B cell (primary cell): ENCODE measurements around the gene SCARB1. TPM values are rescaled to one million over a fixed set of nuclear protein-coding genes. Genes with fewer than 3 reads are reported as not detected.

Experiments used
- ATAC-seq: fragments of 200-7000 bp; cut with Tn5 transposase; one replicate; pipeline ENCODE4 v1.10.0; 2021; ENCODE audit warnings: low read depth, mild to moderate bottlenecking, moderate number of reproducible peaks, moderate library complexity
- CTCF ChIA-PET: fragments of 350-600 bp; sonication (Branson Sonifier 250); formaldehyde crosslinking; loops from one replicate; lab custom pipeline; 2021; ENCODE audit warnings: antibody characterized with exemption, inconsistent platforms; lab: Charles Lee
- POLR2A ChIA-PET: fragments of 350-600 bp; sonication (Branson Sonifier 250); formaldehyde crosslinking; loops from one replicate; lab custom pipeline; 2021; ENCODE audit warnings: antibody characterized with exemption; lab: Charles Lee
- DNase-seq: peaks from one replicate; pipeline ENCODE4 v3.0.0; 2013
- H2AFZ ChIP-seq: 2 replicates; pipeline ENCODE4 v1.6.1; 2012; ENCODE audit warnings: mild to moderate bottlenecking, low read depth, low read length; ENCODE audit not compliant: insufficient read depth, poor library complexity, severe bottlenecking
- H3K27ac ChIP-seq, 2 donors: 1 replicate in 1 of 2; 2 replicates in 1 of 2; pipeline ENCODE4 v1.5.1; 2012 to 2013; ENCODE audit warnings: low read length in 2 of 2, mild to moderate bottlenecking in 2 of 2, moderate library complexity in 1 of 2
- H3K27me3 ChIP-seq, 4 experiments: fragments of 200-600 bp in 1 of 4; sonication (generic) in 1 of 4; replicated peaks in 1 of 4; 1 replicate in 2 of 4; 2 replicates in 2 of 4; pipeline versions ENCODE4 v1.6.1 to v1.7.0; 2013 to 2016; ENCODE audit warnings: low read length in 3 of 4, mild to moderate bottlenecking in 2 of 4, mixed read lengths in 1 of 4, moderate library complexity in 1 of 4; ENCODE audit not compliant: insufficient read depth in 4 of 4, control insufficient read depth in 3 of 4; ENCODE audit errors: control extremely low read depth in 1 of 4
- H3K36me3 ChIP-seq, 2 experiments: replicated peaks in 1 of 2; 1 replicate in 1 of 2; 2 replicates in 1 of 2; pipeline versions ENCODE4 v1.6.1 to v1.7.1; 2013; ENCODE audit warnings: low read length in 1 of 2; ENCODE audit not compliant: insufficient read depth in 2 of 2, control insufficient read depth in 1 of 2; ENCODE audit errors: control extremely low read depth in 1 of 2, extremely low read depth in 1 of 2
- H3K4me1 ChIP-seq, 2 donors: fragments of 200-600 bp in 1 of 2; sonication (generic) in 1 of 2; 1 replicate in 1 of 2; 2 replicates in 1 of 2; pipeline versions ENCODE4 v1.5.1 to v1.6.1; 2013 to 2017; ENCODE audit warnings: low read length in 2 of 2; ENCODE audit not compliant: control insufficient read depth in 2 of 2, insufficient read depth in 2 of 2
- H3K4me2 ChIP-seq: replicated peaks from 2 replicates; pipeline ENCODE3; 2012; ENCODE audit warnings: mild to moderate bottlenecking, low read depth, low read length; ENCODE audit not compliant: poor library complexity, severe bottlenecking
- H3K4me3 ChIP-seq, 5 experiments: fragments of 200-600 bp in 1 of 5; sonication (generic) in 1 of 5; 1 replicate in 3 of 5; 2 replicates in 2 of 5; pipeline versions ENCODE4 v1.5.1 to v1.7.0; 2011 to 2016; ENCODE audit warnings: low read length in 4 of 5, mild to moderate bottlenecking in 4 of 5, low read depth in 2 of 5, control low read depth in 1 of 5, moderate library complexity in 1 of 5; ENCODE audit not compliant: insufficient read depth in 1 of 5; ENCODE audit errors: control extremely low read depth in 1 of 5, extremely low read depth in 1 of 5
- H3K79me2 ChIP-seq: fragments of 200-600 bp; sonication (generic); one replicate; pipeline ENCODE4 v1.6.0; 2016; ENCODE audit warnings: low read length; ENCODE audit not compliant: control insufficient read depth, insufficient read depth
- H3K9ac ChIP-seq: fragments of 200-600 bp; sonication (generic); 2 replicates; pipeline ENCODE4 v1.6.1; 2017; ENCODE audit warnings: mild to moderate bottlenecking, low read length, moderate library complexity
- H3K9me3 ChIP-seq, 3 donors: one replicate each; pipeline versions ENCODE4 v1.6.1 to v1.7.1; 2013; ENCODE audit warnings: low read length in 2 of 3; ENCODE audit not compliant: control insufficient read depth in 2 of 3, insufficient read depth in 1 of 3; ENCODE audit errors: control extremely low read depth in 1 of 3
- H4K20me1 ChIP-seq: 2 replicates; pipeline ENCODE4 v1.6.0; 2012; ENCODE audit warnings: mild to moderate bottlenecking, low read length; ENCODE audit not compliant: insufficient read depth, control insufficient read depth, poor library complexity, severe bottlenecking
- H3K27ac Mint-ChIP-seq: one replicate; pipeline ENCODE4 v1.8.0; 2021; ENCODE audit warnings: mixed read lengths
- H3K27me3 Mint-ChIP-seq: one replicate; pipeline ENCODE4 v1.8.0; 2021; ENCODE audit warnings: mixed read lengths
- H3K4me1 Mint-ChIP-seq: one replicate; pipeline ENCODE4 v1.8.0; 2021; ENCODE audit warnings: mixed read lengths
- H3K4me3 Mint-ChIP-seq: one replicate; pipeline ENCODE4 v1.8.0; 2021; ENCODE audit warnings: mixed read lengths
- H3K9me3 Mint-ChIP-seq: one replicate; pipeline ENCODE4 v1.8.0; 2022; ENCODE audit warnings: mixed read lengths; ENCODE audit not compliant: insufficient read depth
- EZH2 ChIP-seq: IDR thresholded peaks from 2 replicates; pipeline ENCODE4 v1.6.1; 2012; ENCODE audit warnings: borderline replicate concordance, low read depth, mild to moderate bottlenecking, moderate library complexity, low read length; ENCODE audit not compliant: insufficient read depth, poor library complexity, severe bottlenecking
- WGBS: methylation state at CpG from one replicate; pipeline ENCODE4 v1.1.5; 2013; ENCODE audit warnings: missing lambda C conversion rate; ENCODE audit not compliant: insufficient coverage; 5-methylcytosine and 5-hydroxymethylcytosine counted together
- intact Hi-C: fragments of 100-400 bp; cut with micrococcal nuclease; formaldehyde crosslinking; loops from one replicate; pipeline ENCODE4 v1.10.0; 2022
- polyA plus RNA-seq: library from polyadenylated mRNA; depleted of rRNA; stranded (reverse); fragments of >200 nt; gene quantifications from 2 replicates; pipeline ENCODE4 v1.2.3, GENCODE V29; 2012
- total RNA-seq, 2 donors: library from RNA; stranded (reverse); fragments of 120-200 nt in 1 of 2; gene quantifications; 1 replicate in 1 of 2; 2 replicates in 1 of 2; pipeline versions ENCODE4 v1.2.3 to v1.2.4, GENCODE V29; 2013 to 2022
- TF ChIP-seq, protein P1 (sequence below): fragments of 200-600 bp; IDR thresholded peaks from one replicate; pipeline ENCODE4 v1.8.0; 2022; ENCODE audit warnings: antibody characterized with exemption, mild to moderate bottlenecking

Gene SCARB1
- total and polyA plus RNA-seq, 2 donors (not counting 1 experiment from before 2014, with no cell fraction given) = 26.8 to 30.7 TPM

DNA sequence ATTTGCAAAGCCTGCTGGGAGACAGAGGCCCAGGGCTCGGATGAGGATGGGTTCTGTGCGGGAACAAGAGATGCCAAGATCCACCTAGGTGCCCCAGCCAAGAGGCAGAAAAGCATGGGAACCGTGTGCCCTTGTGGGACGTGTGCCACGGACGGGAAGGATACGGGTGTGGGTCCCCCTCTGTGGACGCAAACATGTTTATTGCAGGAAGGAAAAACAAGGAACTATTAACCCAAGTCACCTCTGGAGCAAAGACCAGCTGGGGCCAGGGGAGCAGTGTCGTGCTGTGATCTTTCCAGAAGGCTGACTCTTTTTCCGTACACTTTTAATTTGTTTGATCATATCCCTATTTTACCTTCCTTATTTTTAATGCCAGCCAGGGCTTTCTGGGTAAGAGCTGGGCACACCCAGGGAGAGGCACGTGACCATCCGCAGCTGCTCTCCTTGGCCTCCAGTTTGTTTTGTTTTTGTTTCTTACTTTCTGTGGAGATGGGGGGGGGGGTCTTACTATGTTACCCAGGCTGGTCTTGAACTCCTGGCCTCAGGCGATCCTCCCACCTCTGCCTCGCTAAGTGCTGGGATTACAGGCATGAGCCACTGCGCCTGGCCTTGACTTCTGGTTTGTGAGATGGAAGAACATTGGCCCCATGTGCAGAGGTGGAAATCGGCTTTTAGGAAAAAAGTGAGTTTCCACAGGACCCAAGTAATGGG lies 20.7 kb downstream of the SCARB1 start:
- TF ChIP-seq, protein P1, sequence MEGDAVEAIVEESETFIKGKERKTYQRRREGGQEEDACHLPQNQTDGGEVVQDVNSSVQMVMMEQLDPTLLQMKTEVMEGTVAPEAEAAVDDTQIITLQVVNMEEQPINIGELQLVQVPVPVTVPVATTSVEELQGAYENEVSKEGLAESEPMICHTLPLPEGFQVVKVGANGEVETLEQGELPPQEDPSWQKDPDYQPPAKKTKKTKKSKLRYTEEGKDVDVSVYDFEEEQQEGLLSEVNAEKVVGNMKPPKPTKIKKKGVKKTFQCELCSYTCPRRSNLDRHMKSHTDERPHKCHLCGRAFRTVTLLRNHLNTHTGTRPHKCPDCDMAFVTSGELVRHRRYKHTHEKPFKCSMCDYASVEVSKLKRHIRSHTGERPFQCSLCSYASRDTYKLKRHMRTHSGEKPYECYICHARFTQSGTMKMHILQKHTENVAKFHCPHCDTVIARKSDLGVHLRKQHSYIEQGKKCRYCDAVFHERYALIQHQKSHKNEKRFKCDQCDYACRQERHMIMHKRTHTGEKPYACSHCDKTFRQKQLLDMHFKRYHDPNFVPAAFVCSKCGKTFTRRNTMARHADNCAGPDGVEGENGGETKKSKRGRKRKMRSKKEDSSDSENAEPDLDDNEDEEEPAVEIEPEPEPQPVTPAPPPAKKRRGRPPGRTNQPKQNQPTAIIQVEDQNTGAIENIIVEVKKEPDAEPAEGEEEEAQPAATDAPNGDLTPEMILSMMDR = no peak
- no peak for TF ChIP-seq EZH2
- no peak for DNase-seq
- H3K27me3 ChIP-seq = no peaks in the 10 kb centered on the region
- Mint-ChIP-seq H3K4me3 (no peak overlapping the region), H3K4me1 (no peaks in the 10 kb centered on the region), H3K27ac (no peak overlapping the region), H3K9me3 (no peaks in the 10 kb centered on the region), H3K27me3 (no peaks in the 10 kb centered on the region)
- ChIA-PET POLR2A (no interaction called here), CTCF (no interaction called here)
- no peak overlapping the region for H3K9ac ChIP-seq
- H3K79me2 ChIP-seq = peaks cover 39% of the 10 kb centered on the region
- no peak for ATAC-seq
- H3K4me1 ChIP-seq = no peaks in the 10 kb centered on the region
- intact Hi-C loops = no loop called here
- H3K36me3 ChIP-seq = no peaks in the 10 kb centered on the region
- no peak overlapping the region for H3K4me2 ChIP-seq
- no peak overlapping the region for H3K4me3 ChIP-seq
- H3K9me3 ChIP-seq = no peaks in the 10 kb centered on the region
- no peak overlapping the region for H2AFZ ChIP-seq
- H3K27ac ChIP-seq = no peak overlapping the region
- 87% methylated on average over 14 of the region's 16 CpGs for WGBS
- H4K20me1 ChIP-seq = no peaks in the 10 kb centered on the region

DNA sequence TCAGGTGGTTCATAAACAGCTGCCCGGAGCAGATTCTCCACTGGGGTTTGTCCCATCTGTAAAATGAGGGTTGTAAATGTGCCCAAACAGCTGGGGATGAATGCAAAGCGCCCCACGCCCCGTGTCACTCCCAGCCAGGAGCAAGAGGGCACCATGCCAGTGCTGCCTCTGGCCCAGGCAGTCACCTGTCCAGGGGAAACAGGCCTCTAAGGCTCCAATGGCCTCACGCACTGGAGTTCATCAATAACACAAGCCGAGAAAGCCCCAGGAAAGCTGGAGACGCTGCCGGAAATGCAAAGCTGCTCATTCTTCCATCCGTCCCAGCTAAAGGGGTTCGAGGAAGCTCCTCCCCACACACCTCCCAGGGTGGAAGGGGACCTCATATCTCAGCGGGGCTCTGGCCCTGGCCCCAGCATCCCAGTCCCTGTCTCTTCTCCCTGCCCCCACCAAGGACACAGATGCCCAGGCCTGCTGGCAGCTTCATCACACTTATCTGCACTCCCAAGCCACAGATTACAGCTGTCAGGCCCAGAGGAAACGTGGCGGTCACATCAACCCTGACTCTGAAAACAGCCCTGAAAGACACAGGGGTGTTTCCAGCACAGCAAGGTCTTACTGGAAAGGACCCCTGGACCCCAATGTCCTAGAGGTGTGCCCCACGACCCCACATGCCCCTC lies 21.5 kb downstream of the SCARB1 start:
- Histone ChIP-seq H3K9ac (no peak overlapping the region), H3K27ac (no peak overlapping the region), H3K9me3 (no peaks in the 10 kb centered on the region), H3K4me1 (no peaks in the 10 kb centered on the region), H3K4me3 (no peak overlapping the region), H3K4me2 (no peak overlapping the region), H3K27me3 (no peaks in the 10 kb centered on the region), H3K79me2 (peaks cover 39% of the 10 kb centered on the region), H2AFZ (no peak overlapping the region), H4K20me1 (no peaks in the 10 kb centered on the region), H3K36me3 (no peaks in the 10 kb centered on the region)
- ATAC-seq = no peak
- 88% methylated on average over 13 of the region's 14 CpGs for WGBS
- Mint-ChIP-seq H3K9me3 (no peaks in the 10 kb centered on the region), H3K27ac (no peak overlapping the region), H3K4me1 (no peaks in the 10 kb centered on the region), H3K4me3 (no peak overlapping the region), H3K27me3 (no peaks in the 10 kb centered on the region)
- ChIA-PET CTCF (no interaction called here), POLR2A (no interaction called here)
- no peak for DNase-seq
- intact Hi-C loops = no loop called here
- TF ChIP-seq, protein P1 = no peak
